NK-92 treated with Interleukin-12 subunit alpha and Interleukin-12 subunit beta, amount 100 ng/mL, for 24 hours (cell line): Measurements from ENCODE around the gene NTRK1.
"Not testable (repeated sequence)": the region's sequence is repeated elsewhere in the genome, so short reads cannot be mapped to it uniquely, and the experiment has no call there.

Source experiments
- DNase-seq: peaks from one replicate; lab custom pipeline; 2025; lab: John Stamatoyannopoulos, UW

NTRK1 gene

GRCh38 chr1:156913809-156914387, 53.2 kb downstream of the NTRK1 start:
- DNase-seq = no peak

- DNase-seq = no peak
These were observed 53.8 kb downstream of the NTRK1 start for GRCh38 chr1:156914440-156914856.

GRCh38 chr1:156920233-156921052, 59.8 kb downstream of the NTRK1 start, which contains the start of gene LRRC71:
Gene LRRC71 (plus strand): TSS chr1:156920632. CDS start chr1:156920804, 172 bp downstream.
- no peak for DNase-seq

- no peak for DNase-seq
These were observed 60.4 kb downstream of the NTRK1 start for GRCh38 chr1:156921053-156921529.

GRCh38 chr1:156922986-156923669, 62.5 kb downstream of the NTRK1 start:
- no peak for DNase-seq

GRCh38 chr1:156923670-156924477, 63.2 kb downstream of the NTRK1 start:
- DNase-seq = no peak

GRCh38 chr1:156924478-156925153, 64.0 kb downstream of the NTRK1 start:
- DNase-seq = no peak

GRCh38 chr1:156925154-156926010, 64.7 kb downstream of the NTRK1 start:
- no peak for DNase-seq

GRCh38 chr1:156926175-156926574, 65.5 kb downstream of the NTRK1 start:
- DNase-seq = no peak

GRCh38 chr1:156926695-156927094, 66.0 kb downstream of the NTRK1 start:
- not testable (repeated sequence) for DNase-seq

- DNase-seq = no peak
These were observed 66.8 kb downstream of the NTRK1 start for GRCh38 chr1:156927215-156928042.

- DNase-seq = no peak
These were observed 67.5 kb downstream of the NTRK1 start for GRCh38 chr1:156928043-156928602.

- no peak for DNase-seq
These were observed 69.1 kb downstream of the NTRK1 start for GRCh38 chr1:156929596-156930238.

GRCh38 chr1:156930483-156930882, 69.8 kb downstream of the NTRK1 start:
- no peak for DNase-seq
